ENCODE data around the gene PIM3.

PIM3 gene

GRCh38 chr22:50009765-50010675 lies 49.4 kb downstream of the PIM3 start:
- H3K27ac Mint-ChIP-seq, result peak overlapping the region; percentile 62

GRCh38 chr22:50010676-50011446 lies 50.3 kb downstream of the PIM3 start:
- Mint-ChIP-seq H3K36me3 (no peaks in the 10 kb centered on the region), H3K27me3 (peaks cover 0 to 20% of the 10 kb centered on the region in 2 donors), H3K4me1 (peaks cover 37 to 49% of the 10 kb centered on the region in 2 donors), H3K4me3 (peak overlapping the region; percentile 85 to 90), H3K27ac (peak overlapping the region; percentile 96), H3K9me3 (no peaks in the 10 kb centered on the region)
- ATAC-seq (replicated peaks) (peak; percentile 72 to 76), DNase-seq (peak; percentile 53)

More at GRCh38 chr22:50009765-50010675, 49.4 kb downstream of the PIM3 start:
- peaks cover 35 to 49% of the 10 kb centered on the region in 2 donors for H3K4me1 Mint-ChIP-seq
- peak overlapping the region; percentile 52 to 55 for H3K4me3 Mint-ChIP-seq
- DNase-seq, result no peak
- no peaks in the 10 kb centered on the region for H3K9me3 Mint-ChIP-seq
- H3K36me3 Mint-ChIP-seq, result no peaks in the 10 kb centered on the region
- peaks cover 0 to 16% of the 10 kb centered on the region in 2 donors for H3K27me3 Mint-ChIP-seq
- ATAC-seq (replicated peaks), result peak in 1 of 2 donors; percentile 14

- H3K36me3 Mint-ChIP-seq, result no peaks in the 10 kb centered on the region
- peaks cover 43 to 54% of the 10 kb centered on the region in 2 donors for H3K4me1 Mint-ChIP-seq
- H3K27me3 Mint-ChIP-seq, result peaks cover 0 to 22% of the 10 kb centered on the region in 2 donors
- no peak for DNase-seq
- peak overlapping the region; percentile 96 for H3K27ac Mint-ChIP-seq
- peak overlapping the region; percentile 85 to 90 for H3K4me3 Mint-ChIP-seq
- no peaks in the 10 kb centered on the region for H3K9me3 Mint-ChIP-seq
- no peak for ATAC-seq (replicated peaks)
Measured at GRCh38 chr22:50011447-50012210, 51.1 kb downstream of the PIM3 start.

- H3K4me1 Mint-ChIP-seq, result peaks cover 46 to 62% of the 10 kb centered on the region in 2 donors
- H3K27me3 Mint-ChIP-seq, result peaks cover 0 to 22% of the 10 kb centered on the region in 2 donors
- ATAC-seq (replicated peaks) (no peak), DNase-seq (no peak)
- peak within 1 kb of the TSS; percentile 85 to 90 for H3K4me3 Mint-ChIP-seq
- H3K27ac Mint-ChIP-seq, result peak within 1 kb of the TSS; percentile 96
- H3K36me3 Mint-ChIP-seq, result no peaks in the 10 kb centered on the region
- no peaks in the 10 kb centered on the region for H3K9me3 Mint-ChIP-seq
Measured at GRCh38 chr22:50012211-50013181, 51.9 kb downstream of the PIM3 start, which contains the start of gene IL17REL. TSS of gene IL17REL (minus strand) at chr22:50012765. CDS start at chr22:50012646, 119 bp downstream.

All from stimulated activated naive B cell treated with anti-CD40 and anti-IgM and Interleukin-4, amounts not matched to agents 10 μg/mL and 1 μg/mL and 100 μg/mL, for 72 hours (primary cell).